SK-N-MC (cell line): ENCODE results near the gene SKIC8.

ENCODE experiments used
- DNase-seq: peaks from one replicate; pipeline ENCODE4 v3.0.0-alpha.2; 2011; ENCODE audit warnings: low read depth, low spot score
- H3K27ac ChIP-seq: fragments of 200-600 bp; sonication (generic); 2 replicates; pipeline ENCODE4 v1.5.1; 2016; ENCODE audit warnings: mixed run types
- H3K36me3 ChIP-seq: fragments of 200-600 bp; sonication (generic); 2 replicates; pipeline ENCODE4 v1.6.1; 2017; ENCODE audit warnings: antibody characterized with exemption, low read length, mixed read lengths; ENCODE audit not compliant: insufficient read depth
- H3K4me3 ChIP-seq: fragments of 200-600 bp; sonication (generic); 2 replicates; pipeline ENCODE4 v1.5.1; 2016
- H3K9ac ChIP-seq: fragments of 200-600 bp; sonication (generic); 2 replicates; pipeline ENCODE4 v1.8.0; 2017; ENCODE audit warnings: mixed run types, mixed read lengths; ENCODE audit not compliant: insufficient read length
- H3K9me3 ChIP-seq: fragments of 200-600 bp; sonication (generic); 2 replicates; pipeline ENCODE4 v1.6.1; 2017; ENCODE audit warnings: low read depth, mild to moderate bottlenecking, antibody characterized with exemption, low read length, moderate library complexity, mixed read lengths
- EZH2 ChIP-seq: fragments of 200-600 bp; sonication (generic); IDR thresholded peaks from one replicate; pipeline ENCODE4 v1.6.1; 2017; ENCODE audit warnings: antibody characterized with exemption
- FOXP2 ChIP-seq: optimal IDR thresholded peaks from 2 replicates; pipeline ENCODE3; 2011; ENCODE audit warnings: mild to moderate bottlenecking, moderate library complexity; ENCODE audit not compliant: insufficient read depth; ENCODE audit errors: extremely low read length, control extremely low read depth
- POLR2AphosphoS5 ChIP-seq: IDR thresholded peaks from 2 replicates; pipeline ENCODE4 v1.6.1; 2012; ENCODE audit warnings: mild to moderate bottlenecking, low read depth, low read length, borderline replicate concordance

Gene SKIC8

DNA sequence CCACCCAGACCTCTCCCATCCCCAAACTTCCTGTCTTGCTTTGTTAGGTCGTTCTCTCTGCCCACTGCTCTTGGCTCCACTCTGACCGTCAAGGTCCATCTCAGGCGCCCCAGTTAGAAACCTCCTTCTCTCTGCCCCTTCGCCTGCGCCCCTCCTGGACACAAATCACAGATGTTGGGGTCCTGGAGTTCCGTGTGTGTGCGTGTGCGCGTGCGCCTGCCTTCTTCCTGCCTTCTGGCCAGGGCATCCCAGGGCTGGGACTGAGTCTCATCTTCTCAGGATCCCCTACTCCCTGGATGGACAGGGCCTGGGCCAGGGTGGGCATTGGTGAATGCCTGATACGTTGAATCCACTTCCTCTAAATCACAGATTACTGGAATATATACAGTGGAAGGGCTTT is 65.9 kb downstream of the SKIC8 start:
- Histone ChIP-seq H3K9me3 (no peaks in the 10 kb centered on the region), H3K9ac (no peak overlapping the region), H3K27ac (no peak overlapping the region), H3K36me3 (no peaks in the 10 kb centered on the region), H3K4me3 (no peak overlapping the region)
- no peak for TF ChIP-seq POLR2AphosphoS5
- no peak for TF ChIP-seq FOXP2
- TF ChIP-seq EZH2 = no peak
- DNase-seq = no peak
